ENCODE measurements around the gene SF3B1.

DNA sequence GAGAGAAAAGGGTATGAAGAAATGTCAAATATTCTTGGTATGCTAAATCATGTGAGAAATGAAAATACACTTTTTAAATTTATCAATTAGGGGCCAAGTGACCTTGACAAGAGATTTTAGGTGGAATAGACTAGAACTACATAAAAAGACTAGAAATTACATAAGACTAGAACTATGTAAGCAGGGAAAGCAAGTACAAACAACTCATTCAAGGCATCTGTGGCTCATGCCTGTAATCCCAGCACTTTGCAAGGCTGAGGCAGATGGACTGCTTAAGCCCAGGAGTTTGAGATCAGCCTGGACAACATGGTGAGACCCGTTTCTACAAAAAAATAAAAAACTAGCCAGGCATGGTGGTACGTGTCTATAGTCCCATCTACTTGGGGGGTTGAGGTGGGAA lies 20.3 kb downstream of the SF3B1 start:
- TF ChIP-seq KLF6 (CRISPR knock-in tag; IDR thresholded peaks at IDR 0.05) = no peak
- no peak for TF ChIP-seq ADNP (CRISPR knock-in tag; IDR thresholded peaks at IDR 0.05)
- TF ChIP-seq RAD21 (CRISPR knock-in tag; IDR thresholded peaks at IDR 0.05) = no peak
- TF ChIP-seq MAF1 (CRISPR knock-in tag; IDR thresholded peaks at IDR 0.05; ENCODE audit: borderline replicate concordance) = no peak
- TF ChIP-seq, protein P1, sequence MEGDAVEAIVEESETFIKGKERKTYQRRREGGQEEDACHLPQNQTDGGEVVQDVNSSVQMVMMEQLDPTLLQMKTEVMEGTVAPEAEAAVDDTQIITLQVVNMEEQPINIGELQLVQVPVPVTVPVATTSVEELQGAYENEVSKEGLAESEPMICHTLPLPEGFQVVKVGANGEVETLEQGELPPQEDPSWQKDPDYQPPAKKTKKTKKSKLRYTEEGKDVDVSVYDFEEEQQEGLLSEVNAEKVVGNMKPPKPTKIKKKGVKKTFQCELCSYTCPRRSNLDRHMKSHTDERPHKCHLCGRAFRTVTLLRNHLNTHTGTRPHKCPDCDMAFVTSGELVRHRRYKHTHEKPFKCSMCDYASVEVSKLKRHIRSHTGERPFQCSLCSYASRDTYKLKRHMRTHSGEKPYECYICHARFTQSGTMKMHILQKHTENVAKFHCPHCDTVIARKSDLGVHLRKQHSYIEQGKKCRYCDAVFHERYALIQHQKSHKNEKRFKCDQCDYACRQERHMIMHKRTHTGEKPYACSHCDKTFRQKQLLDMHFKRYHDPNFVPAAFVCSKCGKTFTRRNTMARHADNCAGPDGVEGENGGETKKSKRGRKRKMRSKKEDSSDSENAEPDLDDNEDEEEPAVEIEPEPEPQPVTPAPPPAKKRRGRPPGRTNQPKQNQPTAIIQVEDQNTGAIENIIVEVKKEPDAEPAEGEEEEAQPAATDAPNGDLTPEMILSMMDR (CRISPR knock-in tag; IDR thresholded peaks at IDR 0.05) = no peak
- TF ChIP-seq BCL6 (CRISPR knock-in tag; IDR thresholded peaks at IDR 0.05) = no peak
- TF ChIP-seq NFE2L1 (CRISPR knock-in tag; IDR thresholded peaks at IDR 0.05; ENCODE audit: borderline replicate concordance) = no peak
- TF ChIP-seq, protein P2, sequence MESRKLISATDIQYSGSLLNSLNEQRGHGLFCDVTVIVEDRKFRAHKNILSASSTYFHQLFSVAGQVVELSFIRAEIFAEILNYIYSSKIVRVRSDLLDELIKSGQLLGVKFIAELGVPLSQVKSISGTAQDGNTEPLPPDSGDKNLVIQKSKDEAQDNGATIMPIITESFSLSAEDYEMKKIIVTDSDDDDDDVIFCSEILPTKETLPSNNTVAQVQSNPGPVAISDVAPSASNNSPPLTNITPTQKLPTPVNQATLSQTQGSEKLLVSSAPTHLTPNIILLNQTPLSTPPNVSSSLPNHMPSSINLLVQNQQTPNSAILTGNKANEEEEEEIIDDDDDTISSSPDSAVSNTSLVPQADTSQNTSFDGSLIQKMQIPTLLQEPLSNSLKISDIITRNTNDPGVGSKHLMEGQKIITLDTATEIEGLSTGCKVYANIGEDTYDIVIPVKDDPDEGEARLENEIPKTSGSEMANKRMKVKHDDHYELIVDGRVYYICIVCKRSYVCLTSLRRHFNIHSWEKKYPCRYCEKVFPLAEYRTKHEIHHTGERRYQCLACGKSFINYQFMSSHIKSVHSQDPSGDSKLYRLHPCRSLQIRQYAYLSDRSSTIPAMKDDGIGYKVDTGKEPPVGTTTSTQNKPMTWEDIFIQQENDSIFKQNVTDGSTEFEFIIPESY (CRISPR knock-in tag; IDR thresholded peaks at IDR 0.05) = no peak
- TF ChIP-seq RELA (CRISPR knock-in tag; IDR thresholded peaks at IDR 0.05) = no peak
- no peak for TF ChIP-seq POLR2AphosphoS5 (IDR thresholded peaks at IDR 0.05; ENCODE audit: low read depth, low read length)
- no peak for TF ChIP-seq HCFC1 (IDR thresholded peaks at IDR 0.05; ENCODE audit: low read depth, low read length)
